Tibial nerve (tissue), 4 donors: ENCODE results near the gene ATP5MC3. TPM values are rescaled to one million over a fixed set of nuclear protein-coding genes. Genes with fewer than 3 reads are reported as not detected.
"Not testable (repeated sequence)": the region's sequence is repeated elsewhere in the genome, so short reads cannot be mapped to it uniquely, and the experiment has no call there.

ENCODE experiments used
- DNase-seq, 2 donors: peaks; one replicate each; pipeline ENCODE4 v3.0.0-alpha.2; 2019; ENCODE audit warnings: low spot score in 2 of 2
- H3K27ac ChIP-seq, 4 donors: fragments of 200-600 bp; sonication (generic) in 3 of 4; one replicate each; pipeline ENCODE4 v1.5.1; 2017 to 2019; ENCODE audit warnings: mild to moderate bottlenecking in 1 of 4
- H3K27me3 ChIP-seq, 2 donors: fragments of 200-600 bp; sonication (generic) in 1 of 2; one replicate each; pipeline versions ENCODE4 v1.5.1 to v1.6.0; 2017 to 2019
- H3K36me3 ChIP-seq, 3 donors: fragments of 200-600 bp; sonication (generic); one replicate each; pipeline ENCODE4 v1.5.1; 2018 to 2019
- H3K4me1 ChIP-seq, 4 donors: fragments of 200-600 bp; sonication (generic) in 3 of 4; one replicate each; pipeline ENCODE4 v1.5.1; 2017 to 2019
- H3K4me3 ChIP-seq, 4 donors: fragments of 200-600 bp; sonication (generic) in 3 of 4; one replicate each; pipeline ENCODE4 v1.5.1; 2017 to 2019; ENCODE audit warnings: mild to moderate bottlenecking in 1 of 4, moderate library complexity in 1 of 4
- H3K9me3 ChIP-seq, 4 donors: fragments of 200-600 bp; sonication (generic) in 3 of 4; one replicate each; pipeline ENCODE4 v1.5.1; 2017 to 2019
- EP300 ChIP-seq, 2 donors: sonication (generic); formaldehyde crosslinking; IDR thresholded peaks; one replicate each; pipeline ENCODE4 v1.6.1; 2017; ENCODE audit warnings: antibody characterized with exemption in 2 of 2, mild to moderate bottlenecking in 1 of 2
- POLR2A ChIP-seq, 2 donors: fragments of 450-650 bp; IDR thresholded peaks; one replicate each; pipeline ENCODE4 v1.6.1; 2017; ENCODE audit warnings: antibody characterized with exemption in 2 of 2, mild to moderate bottlenecking in 2 of 2, moderate library complexity in 2 of 2
- WGBS, 2 donors: methylation state at CpG; one replicate each; pipeline ENCODE4 v1.1.5; 2018; 5-methylcytosine and 5-hydroxymethylcytosine counted together
- total RNA-seq, 4 donors: library from RNA; depleted of rRNA; stranded (reverse); fragments of >200 nt; gene quantifications; one replicate each; pipeline ENCODE4 v1.1.0, GENCODE V29; 2016
- TF ChIP-seq, protein P1 (sequence below), 5 experiments: fragments of 200-600 bp in 3 of 5; fragments of 450-650 bp in 2 of 5; sonication (generic) in 3 of 5; IDR thresholded peaks; one replicate each; pipeline ENCODE4 v1.5.1; 2016 to 2019; ENCODE audit warnings: antibody characterized with exemption in 5 of 5, mild to moderate bottlenecking in 3 of 5, moderate library complexity in 2 of 5

ATP5MC3 gene
- total RNA-seq = 100 to 1,000 TPM in 1 of 4 donors, 10 to 100 TPM in 3; 47.3 to 103 (median 74.2) TPM

- H3K9me3 ChIP-seq = no peaks in the 10 kb centered on the region
- H3K4me1 ChIP-seq = peaks cover 0 to 11% (median 5%) of the 10 kb centered on the region in 4 donors
- TF ChIP-seq EP300 (IDR thresholded peaks at IDR 0.05) (peak; percentile 65 to 89), POLR2A (IDR thresholded peaks at IDR 0.05) (peak in 1 of 2 donors; percentile 67)
- TF ChIP-seq, protein P1, sequence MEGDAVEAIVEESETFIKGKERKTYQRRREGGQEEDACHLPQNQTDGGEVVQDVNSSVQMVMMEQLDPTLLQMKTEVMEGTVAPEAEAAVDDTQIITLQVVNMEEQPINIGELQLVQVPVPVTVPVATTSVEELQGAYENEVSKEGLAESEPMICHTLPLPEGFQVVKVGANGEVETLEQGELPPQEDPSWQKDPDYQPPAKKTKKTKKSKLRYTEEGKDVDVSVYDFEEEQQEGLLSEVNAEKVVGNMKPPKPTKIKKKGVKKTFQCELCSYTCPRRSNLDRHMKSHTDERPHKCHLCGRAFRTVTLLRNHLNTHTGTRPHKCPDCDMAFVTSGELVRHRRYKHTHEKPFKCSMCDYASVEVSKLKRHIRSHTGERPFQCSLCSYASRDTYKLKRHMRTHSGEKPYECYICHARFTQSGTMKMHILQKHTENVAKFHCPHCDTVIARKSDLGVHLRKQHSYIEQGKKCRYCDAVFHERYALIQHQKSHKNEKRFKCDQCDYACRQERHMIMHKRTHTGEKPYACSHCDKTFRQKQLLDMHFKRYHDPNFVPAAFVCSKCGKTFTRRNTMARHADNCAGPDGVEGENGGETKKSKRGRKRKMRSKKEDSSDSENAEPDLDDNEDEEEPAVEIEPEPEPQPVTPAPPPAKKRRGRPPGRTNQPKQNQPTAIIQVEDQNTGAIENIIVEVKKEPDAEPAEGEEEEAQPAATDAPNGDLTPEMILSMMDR (IDR thresholded peaks at IDR 0.05) = peak in 1 of 5 experiments; percentile 5
- H3K27ac ChIP-seq = peak within 1 kb of the TSS; percentile 71 to 91 (median 88)
- peak; percentile 87 to 90 for DNase-seq
- H3K27me3 ChIP-seq = no peaks in the 10 kb centered on the region
- H3K36me3 ChIP-seq = peaks cover 0 to 36% (median 11%) of the 10 kb centered on the region in 3 donors
- 0 to 2% methylated on average over 46 to 49 of the region's 53 CpGs for WGBS, 2 donors
- peak within 1 kb of the TSS; percentile 51 to 94 (median 76) for H3K4me3 ChIP-seq
These were observed at the start of gene ATP5MC3 for GRCh38 chr2:175181104-175181876. Gene ATP5MC3 (minus strand): TSS chr2:175181710. CDS start chr2:175181393, 317 bp downstream.

GRCh38 chr2:175228601-175229000 lies 47.1 kb upstream of the ATP5MC3 start:
- H3K4me1 ChIP-seq, H3K4me3 ChIP-seq, H3K9me3 ChIP-seq, H3K36me3 ChIP-seq, H3K27ac ChIP-seq, DNase-seq, H3K27me3 ChIP-seq: not testable (repeated sequence)
- 71 to 73% methylated on average over 4 of the region's 4 CpGs for WGBS, 2 donors

- Histone ChIP-seq H3K27ac (no peak overlapping the region), H3K9me3 (no peaks in the 10 kb centered on the region), H3K4me3 (no peak overlapping the region), H3K4me1 (no peaks in the 10 kb centered on the region), H3K27me3 (no peaks in the 10 kb centered on the region), H3K36me3 (no peaks in the 10 kb centered on the region)
- TF ChIP-seq, protein P1 (IDR thresholded peaks at IDR 0.05) = no peak
- TF ChIP-seq POLR2A (IDR thresholded peaks at IDR 0.05) (no peak), EP300 (IDR thresholded peaks at IDR 0.05) (no peak)
- DNase-seq = no peak
These were observed 46.7 kb upstream of the ATP5MC3 start for GRCh38 chr2:175228179-175228578.

GRCh38 chr2:175227393-175227792 lies 45.9 kb upstream of the ATP5MC3 start:
- Histone ChIP-seq H3K4me3 (no peak overlapping the region), H3K9me3 (no peaks in the 10 kb centered on the region), H3K27ac (no peak overlapping the region), H3K4me1 (no peaks in the 10 kb centered on the region), H3K27me3 (no peaks in the 10 kb centered on the region), H3K36me3 (no peaks in the 10 kb centered on the region)
- TF ChIP-seq POLR2A (IDR thresholded peaks at IDR 0.05) (no peak), EP300 (IDR thresholded peaks at IDR 0.05) (no peak)
- TF ChIP-seq, protein P1 (IDR thresholded peaks at IDR 0.05) = no peak
- no peak for DNase-seq
- WGBS, 2 donors = 91 to 95% methylated on average over 1 of the region's 1 CpG

- WGBS, 2 donors = 74 to 79% methylated on average over 4 of the region's 4 CpGs
- Histone ChIP-seq H3K27ac (no peak overlapping the region), H3K9me3 (no peaks in the 10 kb centered on the region), H3K36me3 (no peaks in the 10 kb centered on the region), H3K4me1 (no peaks in the 10 kb centered on the region), H3K27me3 (peaks cover 0 to 5% of the 10 kb centered on the region in 2 donors), H3K4me3 (no peak overlapping the region)
- no peak for TF ChIP-seq POLR2A (IDR thresholded peaks at IDR 0.05)
- TF ChIP-seq, protein P1 (IDR thresholded peaks at IDR 0.05) = no peak
- no peak for DNase-seq
These were observed 38.6 kb upstream of the ATP5MC3 start for GRCh38 chr2:175220075-175220474.
